ENCODE results near the gene GPR160. TPM values are rescaled to one million over a fixed set of nuclear protein-coding genes. Genes with fewer than 3 reads are reported as not detected.

Gene GPR160
- total and polyA plus RNA-seq, 10 of the 15 experiments (the other 5 are each of a cell fraction or from before 2014, with no cell fraction given): 1.2 to 57.7 (median 30.9) TPM

- no peak overlapping the region for H3K4me2 ChIP-seq (ENCODE audit: control insufficient read depth, insufficient read depth)
- ATAC-seq (no peak), FAIRE-seq (no peak), DNase-seq (ENCODE audit: low read depth, low spot score) (no peak)
- H3K9ac ChIP-seq (ENCODE audit: control insufficient read depth, insufficient read depth, low read length): no peak overlapping the region
- RAD21 ChIA-PET (ENCODE audit: unreplicated experiment): no interaction called here
- CTCF ChIA-PET: interaction anchor here (1.3 kb wide), 1 partner anchor 10 kb away, joined by 6 read pairs; no protein-coding TSS in a partner anchor
- SMC1A ChIA-PET (ENCODE audit: uncharacterized antibody, unreplicated experiment): interaction anchor here (1.4 to 2.5 kb wide), 3 partner anchors 10 to 22 kb away, joined by 5 to 9 read pairs (median 6); no protein-coding TSS in a partner anchor
- H3K4me3 ChIP-seq: no peak overlapping the region
- no TSS peak for BruUV-seq (replicated peaks)
- in situ Hi-C loops (cut with MboI): no loop called here
- no peak for TF ChIP-seq PAX5 (IDR thresholded peaks at IDR 0.05; ENCODE audit: borderline replicate concordance, low read depth, low read length)
- TF ChIP-seq HDAC2 (IDR thresholded peaks at IDR 0.05): no peak
- no peak for TF ChIP-seq HDAC6 (IDR thresholded peaks at IDR 0.05; ENCODE audit: unreplicated experiment)
- TF ChIP-seq CBX5 (IDR thresholded peaks at IDR 0.05; ENCODE audit: low read depth): peak; percentile 46; the same call in 1 of the 2 replicates
- peak; percentile 33; the same call in 1 of the 2 replicates for TF ChIP-seq RUNX3 (IDR thresholded peaks at IDR 0.05; ENCODE audit: low read length)
- TF ChIP-seq WRNIP1 (IDR thresholded peaks at IDR 0.05; ENCODE audit: borderline replicate concordance, low read depth, low read length): no peak
- TF ChIP-seq, protein P1, sequence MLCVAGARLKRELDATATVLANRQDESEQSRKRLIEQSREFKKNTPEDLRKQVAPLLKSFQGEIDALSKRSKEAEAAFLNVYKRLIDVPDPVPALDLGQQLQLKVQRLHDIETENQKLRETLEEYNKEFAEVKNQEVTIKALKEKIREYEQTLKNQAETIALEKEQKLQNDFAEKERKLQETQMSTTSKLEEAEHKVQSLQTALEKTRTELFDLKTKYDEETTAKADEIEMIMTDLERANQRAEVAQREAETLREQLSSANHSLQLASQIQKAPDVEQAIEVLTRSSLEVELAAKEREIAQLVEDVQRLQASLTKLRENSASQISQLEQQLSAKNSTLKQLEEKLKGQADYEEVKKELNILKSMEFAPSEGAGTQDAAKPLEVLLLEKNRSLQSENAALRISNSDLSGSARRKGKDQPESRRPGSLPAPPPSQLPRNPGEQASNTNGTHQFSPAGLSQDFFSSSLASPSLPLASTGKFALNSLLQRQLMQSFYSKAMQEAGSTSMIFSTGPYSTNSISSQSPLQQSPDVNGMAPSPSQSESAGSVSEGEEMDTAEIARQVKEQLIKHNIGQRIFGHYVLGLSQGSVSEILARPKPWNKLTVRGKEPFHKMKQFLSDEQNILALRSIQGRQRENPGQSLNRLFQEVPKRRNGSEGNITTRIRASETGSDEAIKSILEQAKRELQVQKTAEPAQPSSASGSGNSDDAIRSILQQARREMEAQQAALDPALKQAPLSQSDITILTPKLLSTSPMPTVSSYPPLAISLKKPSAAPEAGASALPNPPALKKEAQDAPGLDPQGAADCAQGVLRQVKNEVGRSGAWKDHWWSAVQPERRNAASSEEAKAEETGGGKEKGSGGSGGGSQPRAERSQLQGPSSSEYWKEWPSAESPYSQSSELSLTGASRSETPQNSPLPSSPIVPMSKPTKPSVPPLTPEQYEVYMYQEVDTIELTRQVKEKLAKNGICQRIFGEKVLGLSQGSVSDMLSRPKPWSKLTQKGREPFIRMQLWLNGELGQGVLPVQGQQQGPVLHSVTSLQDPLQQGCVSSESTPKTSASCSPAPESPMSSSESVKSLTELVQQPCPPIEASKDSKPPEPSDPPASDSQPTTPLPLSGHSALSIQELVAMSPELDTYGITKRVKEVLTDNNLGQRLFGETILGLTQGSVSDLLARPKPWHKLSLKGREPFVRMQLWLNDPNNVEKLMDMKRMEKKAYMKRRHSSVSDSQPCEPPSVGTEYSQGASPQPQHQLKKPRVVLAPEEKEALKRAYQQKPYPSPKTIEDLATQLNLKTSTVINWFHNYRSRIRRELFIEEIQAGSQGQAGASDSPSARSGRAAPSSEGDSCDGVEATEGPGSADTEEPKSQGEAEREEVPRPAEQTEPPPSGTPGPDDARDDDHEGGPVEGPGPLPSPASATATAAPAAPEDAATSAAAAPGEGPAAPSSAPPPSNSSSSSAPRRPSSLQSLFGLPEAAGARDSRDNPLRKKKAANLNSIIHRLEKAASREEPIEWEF (IDR thresholded peaks at IDR 0.05; ENCODE audit: insufficient replicate concordance, low read depth, low read length): no peak
- TF ChIP-seq RAD51 (IDR thresholded peaks at IDR 0.05): no peak
- no peak for TF ChIP-seq SP1 (IDR thresholded peaks at IDR 0.05; ENCODE audit: low read depth, low read length)
- peaks cover 9% of the 10 kb centered on the region for H3K9me3 ChIP-seq (replicated peaks; ENCODE audit: control insufficient read depth, insufficient read depth, low read length)
- WGBS (ENCODE audit: insufficient coverage, insufficient replicate concordance, low lambda C conversion rate, missing lambda C conversion rate): 61% methylated on average over 2 of the region's 2 CpGs
- H2AFZ ChIP-seq (ENCODE audit: control insufficient read depth, low read depth, low read length): no peak overlapping the region
- no peaks in the 10 kb centered on the region for H3K27me3 ChIP-seq (replicated peaks in 1 of 2; ENCODE audit: control insufficient read depth in 2 of 2, insufficient read depth in 2 of 2, low read length in 1 of 2)
- H3K27ac ChIP-seq (ENCODE audit: control insufficient read depth, insufficient read depth): no peak overlapping the region; the same call in 1 of the 2 replicates
- H3K79me2 ChIP-seq (ENCODE audit: control insufficient read depth, insufficient read depth, low read length): peaks cover 10% of the 10 kb centered on the region
- POLR2A ChIA-PET: no interaction called here
- H3K36me3 ChIP-seq (ENCODE audit: control insufficient read depth in 2 of 2, insufficient read depth in 2 of 2, low read length in 1 of 2): peaks cover 2 to 30% of the 10 kb centered on the region in 2 experiments
- no peaks in the 10 kb centered on the region for H4K20me1 ChIP-seq (ENCODE audit: control insufficient read depth, insufficient read depth)
- intact Hi-C loops (cut with micrococcal nuclease; ENCODE audit: unreplicated experiment): no loop called here
- peaks cover 24% of the 10 kb centered on the region for H3K4me1 ChIP-seq (ENCODE audit: control insufficient read depth, insufficient read depth, low read length)
Observed at GRCh38 chr3:170132335-170132734, 94.5 kb downstream of the GPR160 start.

Small RNAs within 50 kb of the gene (small RNA-seq; reads per million reads assigned to genes)
- not detected for gene RNU4-38P

Other genes with a start within 250 kb of the GPR160 start
- gene LRRIQ4, start 225.1 kb upstream of the GPR160 start, total RNA-seq (2014; rRNA removed): 0.06 and 0.22 TPM in 2 replicates
- gene LRRIQ4, start 225.1 kb upstream of the GPR160 start, total RNA-seq (2014; rRNA removed; fragmentation: Illumina TruSeq; extraction: Trizol): 0.09 and 0.13 TPM in 2 replicates
- gene LRRIQ4, start 225.1 kb upstream of the GPR160 start, total RNA-seq (2021): 0.15 and 0.21 TPM in 2 replicates
- 0.04 TPM in 1 of 2 replicates, not detected in the other for gene LRRIQ4, start 225.1 kb upstream of the GPR160 start, polyA plus RNA-seq (2011; rRNA removed)
- 0.12 TPM in 1 of 2 replicates, not detected in the other for gene LRRIQ4, start 225.1 kb upstream of the GPR160 start, polyA plus RNA-seq (2014; fragmentation: Illumina TruSeq; extraction: Trizol)
- not detected for gene LRRIQ4, start 225.1 kb upstream of the GPR160 start, polyA plus RNA-seq (2014; fragmentation: Nextera tagmentation; extraction: Ambion mirVana)
- 0.14 TPM in 1 of 2 replicates, not detected in the other for gene LRRIQ4, start 225.1 kb upstream of the GPR160 start, polyA plus RNA-seq (2014; rRNA removed)
- gene LRRIQ4, start 225.1 kb upstream of the GPR160 start, polyA plus RNA-seq (2016; fragmentation: Nextera tagmentation; extraction: Ambion mirVana): under 1 TPM; 0.20 to 0.21 TPM
- gene LRRC34, start 225.1 kb upstream of the GPR160 start, total RNA-seq (2014; rRNA removed): 1.5 and 2.4 TPM in 2 replicates
- gene LRRC34, start 225.1 kb upstream of the GPR160 start, total RNA-seq (2014; rRNA removed; fragmentation: Illumina TruSeq; extraction: Trizol): 2.0 and 2.3 TPM in 2 replicates
- gene LRRC34, start 225.1 kb upstream of the GPR160 start, total RNA-seq (2021): 0.97 and 1.5 TPM in 2 replicates
- gene LRRC34, start 225.1 kb upstream of the GPR160 start, polyA plus RNA-seq (2011; rRNA removed): 0.24 and 0.71 TPM in 2 replicates
- 0.71 and 2.3 TPM in 2 replicates for gene LRRC34, start 225.1 kb upstream of the GPR160 start, polyA plus RNA-seq (2014; fragmentation: Illumina TruSeq; extraction: Trizol)
- gene LRRC34, start 225.1 kb upstream of the GPR160 start, polyA plus RNA-seq (2014; fragmentation: Nextera tagmentation; extraction: Ambion mirVana): 1 to 10 TPM in 1 of 2 experiments, under 1 TPM in 1; 0.34 to 1.4 TPM
- 1.5 and 2.8 TPM in 2 replicates for gene LRRC34, start 225.1 kb upstream of the GPR160 start, polyA plus RNA-seq (2014; rRNA removed)
- gene LRRC34, start 225.1 kb upstream of the GPR160 start, polyA plus RNA-seq (2016; fragmentation: Nextera tagmentation; extraction: Ambion mirVana): 1 to 10 TPM; 3.4 to 3.7 TPM
- 0.11 TPM in 1 of 2 replicates, not detected in the other for gene LRRC31, start 168.1 kb upstream of the GPR160 start, total RNA-seq (2014; rRNA removed)
- gene LRRC31, start 168.1 kb upstream of the GPR160 start, total RNA-seq (2014; rRNA removed; fragmentation: Illumina TruSeq; extraction: Trizol): not detected in 2 replicates
- gene LRRC31, start 168.1 kb upstream of the GPR160 start, total RNA-seq (2021): not detected in 2 replicates
- not detected in 2 replicates for gene LRRC31, start 168.1 kb upstream of the GPR160 start, polyA plus RNA-seq (2011; rRNA removed)
- 0.06 TPM in 1 of 2 replicates, not detected in the other for gene LRRC31, start 168.1 kb upstream of the GPR160 start, polyA plus RNA-seq (2014; fragmentation: Illumina TruSeq; extraction: Trizol)
- under 1 TPM; 0.04 to 0.06 TPM for gene LRRC31, start 168.1 kb upstream of the GPR160 start, polyA plus RNA-seq (2014; fragmentation: Nextera tagmentation; extraction: Ambion mirVana)
- not detected in 2 replicates for gene LRRC31, start 168.1 kb upstream of the GPR160 start, polyA plus RNA-seq (2014; rRNA removed)
- not detected for gene LRRC31, start 168.1 kb upstream of the GPR160 start, polyA plus RNA-seq (2016; fragmentation: Nextera tagmentation; extraction: Ambion mirVana)
- gene SAMD7, start 126.4 kb upstream of the GPR160 start, total RNA-seq (2014; rRNA removed): 0.11 TPM in 1 of 2 replicates, not detected in the other
- 0.04 and 0.05 TPM in 2 replicates for gene SAMD7, start 126.4 kb upstream of the GPR160 start, total RNA-seq (2014; rRNA removed; fragmentation: Illumina TruSeq; extraction: Trizol)
- gene SAMD7, start 126.4 kb upstream of the GPR160 start, total RNA-seq (2021): not detected in 2 replicates
- gene SAMD7, start 126.4 kb upstream of the GPR160 start, polyA plus RNA-seq (2011; rRNA removed): not detected in 2 replicates
- gene SAMD7, start 126.4 kb upstream of the GPR160 start, polyA plus RNA-seq (2014; fragmentation: Illumina TruSeq; extraction: Trizol): 0.07 TPM in 1 of 2 replicates, not detected in the other
- gene SAMD7, start 126.4 kb upstream of the GPR160 start, polyA plus RNA-seq (2014; fragmentation: Nextera tagmentation; extraction: Ambion mirVana): under 1 TPM; 0.04 to 0.11 TPM
- gene SAMD7, start 126.4 kb upstream of the GPR160 start, polyA plus RNA-seq (2014; rRNA removed): 0.03 and 0.10 TPM in 2 replicates
- gene SAMD7, start 126.4 kb upstream of the GPR160 start, polyA plus RNA-seq (2016; fragmentation: Nextera tagmentation; extraction: Ambion mirVana): under 1 TPM in 1 of 2 experiments, not detected in 1; 0.11 TPM
- gene SEC62, start 71.2 kb upstream of the GPR160 start, total RNA-seq (2014; rRNA removed): 25.6 and 34.1 TPM in 2 replicates
- 60.8 and 70.3 TPM in 2 replicates for gene SEC62, start 71.2 kb upstream of the GPR160 start, total RNA-seq (2014; rRNA removed; fragmentation: Illumina TruSeq; extraction: Trizol)
- 68.8 and 74.6 TPM in 2 replicates for gene SEC62, start 71.2 kb upstream of the GPR160 start, total RNA-seq (2021)
- 59.6 and 64.3 TPM in 2 replicates for gene SEC62, start 71.2 kb upstream of the GPR160 start, polyA plus RNA-seq (2011; rRNA removed)
- gene SEC62, start 71.2 kb upstream of the GPR160 start, polyA plus RNA-seq (2014; fragmentation: Illumina TruSeq; extraction: Trizol): 115 and 146 TPM in 2 replicates
- gene SEC62, start 71.2 kb upstream of the GPR160 start, polyA plus RNA-seq (2014; fragmentation: Nextera tagmentation; extraction: Ambion mirVana): 100 to 1,000 TPM; 252 to 270 TPM
- 44.1 and 45.5 TPM in 2 replicates for gene SEC62, start 71.2 kb upstream of the GPR160 start, polyA plus RNA-seq (2014; rRNA removed)
- 100 to 1,000 TPM; 160 to 165 TPM for gene SEC62, start 71.2 kb upstream of the GPR160 start, polyA plus RNA-seq (2016; fragmentation: Nextera tagmentation; extraction: Ambion mirVana)
- gene PHC3, start 143.7 kb downstream of the GPR160 start, total RNA-seq (2014; rRNA removed): 14.2 and 15.2 TPM in 2 replicates
- 20.5 and 25.2 TPM in 2 replicates for gene PHC3, start 143.7 kb downstream of the GPR160 start, total RNA-seq (2014; rRNA removed; fragmentation: Illumina TruSeq; extraction: Trizol)
- gene PHC3, start 143.7 kb downstream of the GPR160 start, total RNA-seq (2021): 25.4 and 31.0 TPM in 2 replicates
- gene PHC3, start 143.7 kb downstream of the GPR160 start, polyA plus RNA-seq (2011; rRNA removed): 36.4 and 58.0 TPM in 2 replicates
- 18.9 and 21.4 TPM in 2 replicates for gene PHC3, start 143.7 kb downstream of the GPR160 start, polyA plus RNA-seq (2014; fragmentation: Illumina TruSeq; extraction: Trizol)
- gene PHC3, start 143.7 kb downstream of the GPR160 start, polyA plus RNA-seq (2014; fragmentation: Nextera tagmentation; extraction: Ambion mirVana): 1 to 10 TPM; 3.3 to 5.8 TPM
- gene PHC3, start 143.7 kb downstream of the GPR160 start, polyA plus RNA-seq (2014; rRNA removed): 12.1 and 15.0 TPM in 2 replicates
- gene PHC3, start 143.7 kb downstream of the GPR160 start, polyA plus RNA-seq (2016; fragmentation: Nextera tagmentation; extraction: Ambion mirVana): 10 to 100 TPM; 57.7 to 62.3 TPM
- 12.0 and 14.4 TPM in 2 replicates for gene PRKCI, start 184.4 kb downstream of the GPR160 start, total RNA-seq (2014; rRNA removed)
- gene PRKCI, start 184.4 kb downstream of the GPR160 start, total RNA-seq (2014; rRNA removed; fragmentation: Illumina TruSeq; extraction: Trizol): 14.1 and 14.6 TPM in 2 replicates
- 9.5 and 10.8 TPM in 2 replicates for gene PRKCI, start 184.4 kb downstream of the GPR160 start, total RNA-seq (2021)
- gene PRKCI, start 184.4 kb downstream of the GPR160 start, polyA plus RNA-seq (2011; rRNA removed): 11.7 and 19.0 TPM in 2 replicates
- 12.4 and 15.8 TPM in 2 replicates for gene PRKCI, start 184.4 kb downstream of the GPR160 start, polyA plus RNA-seq (2014; fragmentation: Illumina TruSeq; extraction: Trizol)
- gene PRKCI, start 184.4 kb downstream of the GPR160 start, polyA plus RNA-seq (2014; fragmentation: Nextera tagmentation; extraction: Ambion mirVana): 1 to 10 TPM; 3.5 to 4.9 TPM
- 8.0 and 8.6 TPM in 2 replicates for gene PRKCI, start 184.4 kb downstream of the GPR160 start, polyA plus RNA-seq (2014; rRNA removed)
- 10 to 100 TPM; 13.8 to 15.4 TPM for gene PRKCI, start 184.4 kb downstream of the GPR160 start, polyA plus RNA-seq (2016; fragmentation: Nextera tagmentation; extraction: Ambion mirVana)